GM19467 (cell line): ENCODE data around the gene PUS10.
"Not testable (repeated sequence)": the region's sequence is repeated elsewhere in the genome, so short reads cannot be mapped to it uniquely, and the experiment has no call there.

Source experiments
- ATAC-seq: cut with Tn5 transposase; IDR thresholded peaks from one replicate; pipeline ENCODE4 v1.9.1; 2021; ENCODE audit warnings: mild to moderate bottlenecking, moderate library complexity; ENCODE audit not compliant: unreplicated experiment

PUS10 gene

GRCh38 chr2:60936757-60937156, 81.3 kb downstream of the PUS10 start:
- ATAC-seq, result no peak

GRCh38 chr2:60934165-60934722, 83.8 kb downstream of the PUS10 start:
- no peak for ATAC-seq

DNA sequence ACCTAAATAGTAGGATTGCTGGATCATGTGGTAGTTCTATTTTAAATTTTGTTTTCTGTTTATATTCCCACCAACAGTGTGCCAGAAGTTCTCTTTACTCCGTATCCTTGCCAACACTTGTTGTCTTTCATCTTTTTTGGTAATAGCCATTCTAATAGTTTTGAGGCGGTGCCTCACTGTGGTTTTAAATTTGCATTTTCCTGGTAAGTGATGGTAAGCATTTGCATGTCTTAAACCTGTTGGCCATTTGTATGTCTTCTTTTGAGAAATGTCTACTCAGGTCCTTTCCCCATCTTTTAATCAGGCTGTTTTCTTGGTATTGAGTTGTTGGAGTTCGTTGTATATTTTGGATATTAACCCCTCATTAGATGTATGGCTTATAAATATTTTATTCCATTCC, 85.1 kb downstream of the PUS10 start:
- no peak for ATAC-seq

GRCh38 chr2:60932061-60932460, 86.0 kb downstream of the PUS10 start:
- ATAC-seq, result not testable (repeated sequence)

GRCh38 chr2:60926741-60927552, 91.1 kb downstream of the PUS10 start:
- no peak for ATAC-seq

- ATAC-seq, result no peak
Measured at GRCh38 chr2:60925994-60926740, 91.9 kb downstream of the PUS10 start.

GRCh38 chr2:60907329-60907728, 110.7 kb downstream of the PUS10 start:
- no peak for ATAC-seq

DNA sequence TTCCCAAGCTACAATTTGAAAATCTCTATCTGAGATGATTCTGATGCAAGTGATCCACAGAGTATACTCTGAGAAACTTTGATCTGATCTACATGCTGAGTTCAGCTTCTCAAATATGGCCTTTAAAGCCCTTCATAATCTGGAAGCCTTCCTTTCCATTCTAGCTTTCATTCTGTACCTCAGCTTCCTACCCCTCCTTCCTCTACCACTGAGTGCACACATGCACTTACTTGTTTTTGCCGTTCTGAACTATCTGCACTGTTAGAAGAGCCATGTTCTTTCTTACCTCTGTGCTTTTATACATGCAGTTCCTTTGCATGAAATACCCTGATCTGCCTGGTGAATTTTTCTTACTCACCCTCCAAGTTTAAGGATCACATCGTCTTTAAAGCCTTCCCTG, 111.7 kb downstream of the PUS10 start:
- ATAC-seq, result no peak

- ATAC-seq, result not testable (repeated sequence)
Measured at GRCh38 chr2:60905867-60906266, 112.2 kb downstream of the PUS10 start.

- not testable (repeated sequence) for ATAC-seq
Measured at GRCh38 chr2:60901296-60901695, 116.8 kb downstream of the PUS10 start.

- ATAC-seq, result no peak
Measured at GRCh38 chr2:60899892-60900249, 118.2 kb downstream of the PUS10 start.

- no peak for ATAC-seq
Measured at GRCh38 chr2:60899230-60899891, 118.7 kb downstream of the PUS10 start.

- ATAC-seq, result no peak
Measured at GRCh38 chr2:60898567-60898966, 119.5 kb downstream of the PUS10 start.
